Right ventricle myocardium inferior (tissue), 1 donor: Measurements from ENCODE around the gene OCEL1. TPM values are rescaled to one million over a fixed set of nuclear protein-coding genes. Genes with fewer than 3 reads are reported as not detected.

Experiments
- ATAC-seq: fragments of 200-7000 bp; cut with Tn5 transposase; one replicate; pipeline ENCODE4 v1.9.1; 2020; ENCODE audit warnings: mild to moderate bottlenecking, moderate library complexity
- DNase-seq: peaks from one replicate; pipeline ENCODE4 v3.0.0; 2021; ENCODE audit errors: missing footprints
- intact Hi-C: fragments of 100-400 bp; cut with DNase I; formaldehyde crosslinking; loops from one replicate; pipeline ENCODE4 v1.11.0; 2022
- total RNA-seq: library from RNA; stranded (reverse); fragmentation: NEBNext Ultra II Directional; extraction: Animal tissue kit (Norgen Biotek cat#: 25700); gene quantifications from one replicate; pipeline ENCODE4 v1.2.1, GENCODE V29; 2021
- donor health status: DM: no; HTN: yes; CAD: no; lungs with severe emphysema.

The OCEL1 gene
- total RNA-seq, 1 donor from 2014 or later = 26.0 TPM

GRCh38 chr19:17235300-17235970 is 9.4 kb downstream of the OCEL1 start:
- intact Hi-C loops = loop anchor here (1.0 kb wide), 1 partner anchor 168 kb away; no protein-coding TSS in a partner anchor
- ATAC-seq = peak; percentile 86
- peak; percentile 87 for DNase-seq

- ATAC-seq (peak; percentile 32), DNase-seq (no peak)
Measured at GRCh38 chr19:17235971-17236777, 10.1 kb downstream of the OCEL1 start.

GRCh38 chr19:17236811-17237543 is 11.0 kb downstream of the OCEL1 start:
- DNase-seq (no peak), ATAC-seq (no peak)
- intact Hi-C loops = no loop called here

More at GRCh38 chr19:17235971-17236777, 10.1 kb downstream of the OCEL1 start:
- intact Hi-C loops = loop anchor here (1.0 kb wide), 1 partner anchor 169 kb away; no protein-coding TSS in a partner anchor

GRCh38 chr19:17237747-17238706 is 12.0 kb downstream of the OCEL1 start:
- ATAC-seq (no peak), DNase-seq (no peak)
- intact Hi-C loops = no loop called here

GRCh38 chr19:17240062-17240752 is 14.2 kb downstream of the OCEL1 start:
- ATAC-seq = no peak
- no peak for DNase-seq
- intact Hi-C loops = no loop called here

- DNase-seq = no peak
- no peak for ATAC-seq
- intact Hi-C loops = no loop called here
Measured at GRCh38 chr19:17240826-17241399, 14.9 kb downstream of the OCEL1 start.

- DNase-seq (no peak), ATAC-seq (no peak)
- intact Hi-C loops = loop anchor here (1.0 kb wide), 1 partner anchor 165 kb away; no protein-coding TSS in a partner anchor
Measured at GRCh38 chr19:17242431-17243208, 16.6 kb downstream of the OCEL1 start.

- intact Hi-C loops = no loop called here
- no peak for ATAC-seq
- no peak for DNase-seq
Measured at GRCh38 chr19:17243211-17243829, 17.3 kb downstream of the OCEL1 start.

- intact Hi-C loops = no loop called here
- ATAC-seq (peak; percentile 27), DNase-seq (peak; percentile 82)
Measured at GRCh38 chr19:17243830-17244617, 18.0 kb downstream of the OCEL1 start.

- intact Hi-C loops = no loop called here
- no peak for ATAC-seq
- no peak for DNase-seq
Measured at GRCh38 chr19:17244618-17245534, 18.9 kb downstream of the OCEL1 start.

GRCh38 chr19:17245535-17245984 is 19.5 kb downstream of the OCEL1 start, which contains the start of gene NR2F6:
Gene NR2F6 (minus strand): TSS chr19:17245919. CDS start chr19:17245220, 699 bp downstream.
- ATAC-seq (no peak), DNase-seq (no peak)
- intact Hi-C loops = no loop called here

GRCh38 chr19:17246681-17247425 is 20.8 kb downstream of the OCEL1 start:
- DNase-seq (no peak), ATAC-seq (peak; percentile 40)
- intact Hi-C loops = loop anchor here (1.0 to 2.0 kb wide), 2 partner anchors 14 to 21 kb away; partner anchors contain the start of gene OCEL1

- intact Hi-C loops = no loop called here
- ATAC-seq = no peak
- no peak for DNase-seq
Measured at GRCh38 chr19:17248011-17248776, 22.2 kb downstream of the OCEL1 start.
